GM12891 (cell line): ENCODE measurements around the gene STOML1.

Source experiments
- PAX5 ChIP-seq: IDR thresholded peaks from 2 replicates; pipeline ENCODE4 v1.6.1; 2011; ENCODE audit warnings: low read length, moderate library complexity, mild to moderate bottlenecking; ENCODE audit not compliant: insufficient read depth, severe bottlenecking
- POLR2A ChIP-seq: IDR thresholded peaks from 2 replicates; pipeline ENCODE4 v1.6.1; 2011; ENCODE audit warnings: low read depth, low read length, control low read depth
- POLR2AphosphoS5 ChIP-seq: IDR thresholded peaks from 2 replicates; pipeline ENCODE4 v1.6.1; 2011; ENCODE audit warnings: low read depth, low read length, control low read depth
- POU2F2 ChIP-seq: IDR thresholded peaks from 2 replicates; pipeline ENCODE4 v1.6.1; 2011; ENCODE audit warnings: low read depth, mild to moderate bottlenecking, control low read depth, low read length, moderate library complexity
- SPI1 ChIP-seq: IDR thresholded peaks from 2 replicates; pipeline ENCODE4 v1.6.1; 2011; ENCODE audit warnings: low read depth, low read length, control low read depth
- TAF1 ChIP-seq: IDR thresholded peaks from 2 replicates; pipeline ENCODE4 v1.6.1; 2011; ENCODE audit warnings: low read depth, low read length, control low read depth

DNA sequence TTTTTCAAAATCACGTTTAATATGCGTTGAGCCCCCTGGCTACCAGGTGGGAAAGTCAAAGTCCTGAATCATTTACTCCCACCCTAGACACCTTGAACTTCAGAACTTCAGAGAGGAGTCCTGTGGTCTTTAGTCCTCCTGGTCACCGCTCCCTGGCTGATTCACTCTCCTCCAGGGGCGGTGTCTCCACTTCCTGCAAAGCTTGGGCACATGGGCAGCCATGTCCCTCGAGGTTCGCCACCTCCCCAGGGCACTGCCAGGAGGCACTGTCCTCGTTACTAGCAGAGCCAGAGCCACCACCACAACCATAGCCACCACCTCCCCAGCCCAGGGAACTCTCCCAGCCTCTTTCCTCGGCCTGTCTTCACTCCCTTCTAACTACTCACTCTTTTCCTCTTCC lies 34.8 kb downstream of the STOML1 start:
- TF ChIP-seq POLR2A: no peak
- no peak for TF ChIP-seq TAF1
- TF ChIP-seq POLR2AphosphoS5: no peak
- no peak for TF ChIP-seq POU2F2
- no peak for TF ChIP-seq PAX5
- no peak for TF ChIP-seq SPI1
